ENCODE measurements around the gene TTC36. TPM values are rescaled to one million over a fixed set of nuclear protein-coding genes. Genes with fewer than 3 reads are reported as not detected.
"Not testable (repeated sequence)": the region's sequence is repeated elsewhere in the genome, so short reads cannot be mapped to it uniquely, and the experiment has no call there.

Gene TTC36
- total and polyA plus RNA-seq, 3 experiments from 2014 or later = 0.44 to 0.59 TPM; not detected in 1

GRCh38 chr11:118552341-118552740 is 25.1 kb downstream of the TTC36 start:
- CTCF ChIA-PET = no interaction called here

DNA sequence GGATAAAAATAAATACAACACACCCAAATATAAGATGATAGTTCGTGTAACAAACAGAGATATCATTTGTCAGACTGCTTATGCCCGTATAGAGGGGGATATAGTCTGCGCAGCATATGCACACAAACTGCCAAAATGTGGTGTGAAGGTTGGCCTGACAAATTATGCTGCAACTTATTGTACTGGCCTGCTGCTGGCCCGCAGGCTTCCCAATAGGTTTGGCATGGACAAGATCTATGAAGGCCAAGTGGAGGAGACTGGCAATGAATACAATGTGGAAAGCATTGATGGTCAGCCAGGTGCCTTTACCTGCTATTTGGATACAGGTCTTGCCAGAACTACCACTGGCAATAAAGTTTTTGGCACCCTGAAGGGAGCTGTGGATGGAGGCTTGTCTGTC is 33.5 kb downstream of the TTC36 start:
- no peaks in the 10 kb centered on the region for H3K27me3 ChIP-seq (ENCODE audit: insufficient read depth, low read length, poor library complexity, severe bottlenecking)
- Mint-ChIP-seq H3K4me3 (peak overlapping the region in 1 of 7 donors; percentile 31), H3K9me3 (no peaks in the 10 kb centered on the region), H3K27ac (no peak overlapping the region), H3K27me3 (no peaks in the 10 kb centered on the region), H3K4me1 (peaks cover 14 to 25% (median 23%) of the 10 kb centered on the region in 3 donors), H3K36me3 (peaks cover 3 to 37% (median 10%) of the 10 kb centered on the region in 3 donors)
- H3K27ac ChIP-seq (ENCODE audit: low read depth, low read length) = no peak overlapping the region
- ChIA-PET POLR2A (no interaction called here), CTCF (no interaction called here)
- peaks cover 6% of the 10 kb centered on the region for H3K36me3 ChIP-seq (ENCODE audit: insufficient read depth, low read length)
- no peak for DNase-seq
- no peaks in the 10 kb centered on the region for H3K9me3 ChIP-seq (ENCODE audit: low read length)
- H3K4me1 ChIP-seq (ENCODE audit: insufficient read depth, low read length) = no peaks in the 10 kb centered on the region
- no peak overlapping the region for H3K4me3 ChIP-seq (ENCODE audit: low read length)

More at GRCh38 chr11:118552341-118552740, 25.1 kb downstream of the TTC36 start:
- Mint-ChIP-seq H3K4me3 (no peak overlapping the region), H3K27me3 (no peaks in the 10 kb centered on the region), H3K27ac (no peak overlapping the region), H3K4me1 (no peaks in the 10 kb centered on the region), H3K36me3 (peaks cover 12 to 44% (median 24%) of the 10 kb centered on the region in 3 donors), H3K9me3 (no peaks in the 10 kb centered on the region)
- H3K27me3 ChIP-seq (ENCODE audit: insufficient read depth, low read length, poor library complexity, severe bottlenecking) = no peaks in the 10 kb centered on the region
- H3K27ac ChIP-seq (ENCODE audit: low read depth, low read length) = no peak overlapping the region
- no peak for DNase-seq
- no peaks in the 10 kb centered on the region for H3K4me1 ChIP-seq (ENCODE audit: insufficient read depth, low read length)
- POLR2A ChIA-PET = no interaction called here
- peaks cover 21% of the 10 kb centered on the region for H3K36me3 ChIP-seq (ENCODE audit: insufficient read depth, low read length)
- no peaks in the 10 kb centered on the region for H3K9me3 ChIP-seq (ENCODE audit: low read length)
- H3K4me3 ChIP-seq (ENCODE audit: low read length) = no peak overlapping the region

DNA sequence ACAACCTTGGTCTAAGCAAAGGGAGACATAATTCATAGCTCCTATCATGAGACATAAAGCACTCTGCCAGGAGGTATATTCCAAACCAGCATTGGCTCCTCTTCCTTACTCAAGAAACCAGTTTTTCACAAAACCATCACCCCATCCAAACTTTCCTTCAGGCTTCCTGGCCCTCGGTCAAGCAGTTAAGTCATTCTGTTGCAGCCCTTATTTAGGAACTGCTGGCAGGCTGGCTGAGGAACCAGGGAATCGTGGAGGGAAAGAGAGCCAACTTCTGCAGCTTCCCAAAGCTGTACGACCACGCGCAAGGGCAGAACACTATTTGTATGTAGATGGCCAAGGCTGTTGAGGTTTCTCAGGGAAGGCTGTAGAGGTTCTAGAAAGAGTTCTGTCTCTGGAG is 37.8 kb downstream of the TTC36 start:
- Mint-ChIP-seq H3K27me3 (no peaks in the 10 kb centered on the region), H3K36me3 (peaks cover 0 to 12% (median 6%) of the 10 kb centered on the region in 3 donors), H3K27ac (peak overlapping the region in 7 of 8 donors; percentile 61 to 91 (median 84)), H3K9me3 (no peaks in the 10 kb centered on the region), H3K4me3 (peak overlapping the region; percentile 64 to 97 (median 77)), H3K4me1 (peaks cover 18 to 29% (median 27%) of the 10 kb centered on the region in 3 donors)
- no peaks in the 10 kb centered on the region for H3K36me3 ChIP-seq (ENCODE audit: insufficient read depth, low read length)
- no peaks in the 10 kb centered on the region for H3K4me1 ChIP-seq (ENCODE audit: insufficient read depth, low read length)
- H3K4me3 ChIP-seq (ENCODE audit: low read length) = no peak overlapping the region
- H3K9me3 ChIP-seq (ENCODE audit: low read length) = no peaks in the 10 kb centered on the region
- ChIA-PET CTCF (interaction anchor here (1.1 kb wide), 1 partner anchor 18 kb away, joined by 3 read pairs; no protein-coding TSS in a partner anchor), POLR2A (no interaction called here)
- H3K27ac ChIP-seq (ENCODE audit: low read depth, low read length) = no peak overlapping the region
- no peak for DNase-seq
- H3K27me3 ChIP-seq (ENCODE audit: insufficient read depth, low read length, poor library complexity, severe bottlenecking) = no peaks in the 10 kb centered on the region

DNA sequence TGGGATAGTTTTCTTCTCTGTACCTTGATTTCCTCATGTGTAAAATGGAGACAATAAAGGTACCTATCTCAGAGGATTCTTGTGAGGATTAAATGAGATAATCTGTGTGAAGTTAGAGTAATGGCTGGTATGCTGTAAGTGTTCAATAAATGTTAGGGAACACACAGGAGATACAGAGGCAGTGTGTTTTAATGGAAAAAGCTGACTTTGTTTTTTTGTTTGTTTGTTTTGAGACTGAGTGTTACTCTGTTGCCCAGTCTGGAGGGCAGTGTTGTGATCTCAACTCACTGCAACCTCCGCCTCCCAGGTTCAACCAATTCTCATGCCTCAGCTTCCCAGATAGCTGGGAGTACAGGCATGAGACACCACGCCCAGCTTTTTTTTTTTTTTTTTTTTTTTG is 42.4 kb downstream of the TTC36 start:
- Mint-ChIP-seq H3K27me3 (no peaks in the 10 kb centered on the region), H3K4me1 (peaks cover 36 to 43% (median 42%) of the 10 kb centered on the region in 3 donors), H3K27ac (peak overlapping the region in 1 of 8 donors; percentile 47)

GRCh38 chr11:118570787-118571186 is 43.5 kb downstream of the TTC36 start:
- Histone ChIP-seq H3K4me1 (ENCODE audit: insufficient read depth, low read length) (peaks cover 33% of the 10 kb centered on the region), H3K36me3 (ENCODE audit: insufficient read depth, low read length) (no peaks in the 10 kb centered on the region), H3K27ac (ENCODE audit: low read depth, low read length) (no peak overlapping the region), H3K4me3 (ENCODE audit: low read length) (no peak overlapping the region), H3K27me3 (ENCODE audit: insufficient read depth, low read length, poor library complexity, severe bottlenecking) (no peaks in the 10 kb centered on the region), H3K9me3 (ENCODE audit: low read length) (no peaks in the 10 kb centered on the region)
- no peak for DNase-seq
- CTCF ChIA-PET = interaction anchor here (1.9 kb wide), 1 partner anchor 24 kb away, joined by 4 read pairs; no protein-coding TSS in a partner anchor
- POLR2A ChIA-PET = interaction anchor here (0.6 kb wide), 1 partner anchor 78 kb away, joined by 3 read pairs; no protein-coding TSS in a partner anchor
- H3K27me3 Mint-ChIP-seq = no peaks in the 10 kb centered on the region
- H3K27ac Mint-ChIP-seq = peak overlapping the region in 7 of 8 donors; percentile 89 to 99 (median 98)
- H3K4me1 Mint-ChIP-seq = peaks cover 39 to 43% (median 43%) of the 10 kb centered on the region in 3 donors
- H3K36me3 Mint-ChIP-seq = peaks cover 0 to 22% (median 1%) of the 10 kb centered on the region in 3 donors
- H3K9me3 Mint-ChIP-seq = no peaks in the 10 kb centered on the region
- H3K4me3 Mint-ChIP-seq = peak overlapping the region in 4 of 7 donors; percentile 87 to 97 (median 96)

More for the DNA sequence above, 42.4 kb downstream of the TTC36 start:
- Histone ChIP-seq H3K27me3 (ENCODE audit: insufficient read depth, low read length, poor library complexity, severe bottlenecking) (no peaks in the 10 kb centered on the region), H3K9me3 (ENCODE audit: low read length) (no peaks in the 10 kb centered on the region), H3K27ac (ENCODE audit: low read depth, low read length) (no peak overlapping the region), H3K36me3 (ENCODE audit: insufficient read depth, low read length) (no peaks in the 10 kb centered on the region), H3K4me3 (ENCODE audit: low read length) (no peak overlapping the region), H3K4me1 (ENCODE audit: insufficient read depth, low read length) (peaks cover 23% of the 10 kb centered on the region)
- peaks cover 0 to 18% (median 1%) of the 10 kb centered on the region in 3 donors for H3K36me3 Mint-ChIP-seq
- no peak for DNase-seq
- H3K4me3 Mint-ChIP-seq = peak overlapping the region in 3 of 7 donors; percentile 19 to 41 (median 34)
- H3K9me3 Mint-ChIP-seq = no peaks in the 10 kb centered on the region
- ChIA-PET POLR2A (interaction anchor here (0.6 kb wide), 1 partner anchor 173 kb away, joined by 5 read pairs; no protein-coding TSS in a partner anchor), CTCF (interaction anchor here (0.5 to 1.9 kb wide), 4 partner anchors 9 to 415 kb away, joined by 3 to 4 read pairs (median 3); no protein-coding TSS in a partner anchor)

GRCh38 chr11:118571701-118572060 is 44.4 kb downstream of the TTC36 start:
- peaks cover 43 to 48% (median 47%) of the 10 kb centered on the region in 3 donors for H3K4me1 Mint-ChIP-seq
- DNase-seq; H3K27me3 ChIP-seq (ENCODE audit: insufficient read depth, low read length, poor library complexity, severe bottlenecking); H3K27me3 Mint-ChIP-seq; H3K9me3 Mint-ChIP-seq; H3K36me3 ChIP-seq (ENCODE audit: insufficient read depth, low read length); H3K9me3 ChIP-seq (ENCODE audit: low read length): not testable (repeated sequence)
- peak overlapping the region; percentile 98 for H3K27ac ChIP-seq (ENCODE audit: low read depth, low read length)
- H3K4me1 ChIP-seq (ENCODE audit: insufficient read depth, low read length) = peaks cover 39% of the 10 kb centered on the region
- H3K27ac Mint-ChIP-seq = peak overlapping the region; percentile 89 to 99 (median 98)
- H3K36me3 Mint-ChIP-seq = peaks cover 0 to 27% (median under 1%) of the 10 kb centered on the region in 3 donors
- peak overlapping the region; percentile 87 to 99 (median 96) for H3K4me3 Mint-ChIP-seq
- ChIA-PET POLR2A (interaction anchor here (0.8 to 1.5 kb wide), 3 partner anchors 173 to 305 kb away, joined by 3 to 9 read pairs (median 5); partner anchors contain the start of gene DDX6), CTCF (interaction anchor here (1.0 to 1.4 kb wide), 2 partner anchors 12 to 15 kb away, joined by 3 to 4 read pairs; no protein-coding TSS in a partner anchor)
- peak overlapping the region; percentile 83 for H3K4me3 ChIP-seq (ENCODE audit: low read length)

GRCh38 chr11:118572061-118572980 is 45.0 kb downstream of the TTC36 start, which contains the start of gene ARCN1:
Gene ARCN1, plus strand, starts transcription at chr11:118572409. Its CDS starts 139 bp downstream, at chr11:118572548.
- Mint-ChIP-seq H3K36me3 (peaks cover 0 to 32% (median 0%) of the 10 kb centered on the region in 3 donors), H3K4me1 (peaks cover 46 to 55% (median 53%) of the 10 kb centered on the region in 3 donors), H3K4me3 (peak within 1 kb of the TSS; percentile 87 to 99 (median 96)), H3K9me3 (no peaks in the 10 kb centered on the region), H3K27me3 (no peaks in the 10 kb centered on the region), H3K27ac (peak within 1 kb of the TSS; percentile 89 to 99 (median 98))
- no peaks in the 10 kb centered on the region for H3K36me3 ChIP-seq (ENCODE audit: insufficient read depth, low read length)
- DNase-seq = peak; percentile 69 to 88 (median 78)
- ChIA-PET POLR2A (interaction anchor here (0.8 to 1.5 kb wide), 5 partner anchors 35 to 304 kb away, joined by 3 to 9 read pairs (median 4); partner anchors contain the start of genes DDX6, PHLDB1 and TMEM25), CTCF (interaction anchor here (1.0 to 1.5 kb wide), 4 partner anchors 11 to 39 kb away, joined by 3 to 4 read pairs (median 3); partner anchors contain the start of gene PHLDB1)
- H3K9me3 ChIP-seq (ENCODE audit: low read length) = no peaks in the 10 kb centered on the region
- H3K27me3 ChIP-seq (ENCODE audit: insufficient read depth, low read length, poor library complexity, severe bottlenecking) = no peaks in the 10 kb centered on the region
- peak within 1 kb of the TSS; percentile 83 for H3K4me3 ChIP-seq (ENCODE audit: low read length)
- peaks cover 43% of the 10 kb centered on the region for H3K4me1 ChIP-seq (ENCODE audit: insufficient read depth, low read length)
- peak within 1 kb of the TSS; percentile 98 for H3K27ac ChIP-seq (ENCODE audit: low read depth, low read length)

Data from CD8-positive, alpha-beta memory T cell (primary cell).